Transverse colon (tissue), 3 donors: ENCODE measurements around the gene MCAM.

Experiments
- CTCF ChIP-seq, 5 experiments: fragments of 200-600 bp in 3 of 5; fragments of 450-650 bp in 2 of 5; sonication (generic) in 3 of 5; IDR thresholded peaks; 1 replicate in 2 of 5; 2 replicates in 3 of 5; pipeline ENCODE4 v1.5.1; 2016 to 2017; ENCODE audit warnings: antibody characterized with exemption in 5 of 5, inconsistent platforms in 3 of 5, mild to moderate bottlenecking in 2 of 5, moderate library complexity in 1 of 5
- POLR2A ChIP-seq: fragments of 450-650 bp; IDR thresholded peaks from one replicate; pipeline ENCODE4 v1.6.1; 2016; ENCODE audit warnings: antibody characterized with exemption, mild to moderate bottlenecking, moderate library complexity

- TF ChIP-seq CTCF (IDR thresholded peaks at IDR 0.05), result no peak
- no peak for TF ChIP-seq POLR2A
Observed at GRCh38 chr11:119316016-119316728, 758 bp downstream of the MCAM start.
